Measurements from ENCODE around the gene IFNK.

DNA sequence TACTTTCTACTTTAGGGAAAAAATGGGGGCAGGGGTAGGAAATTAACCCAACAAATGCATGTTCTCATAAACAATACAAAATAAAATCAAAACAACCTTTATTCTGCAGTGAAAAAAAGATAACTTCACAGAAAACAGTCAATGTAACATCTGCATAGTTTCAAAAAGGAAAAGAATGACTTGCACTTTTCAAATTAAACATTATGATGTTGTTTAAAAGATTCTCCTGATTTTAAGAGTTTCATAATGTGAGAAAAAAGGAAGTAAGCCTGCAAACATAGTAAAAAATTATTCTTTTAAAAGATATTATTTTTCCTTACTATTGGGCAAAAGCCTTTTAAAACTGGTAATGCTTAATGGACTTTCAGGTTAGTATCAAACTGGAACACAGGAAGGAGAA, 41.6 kb downstream of the IFNK start:
- TF ChIP-seq, protein P1, sequence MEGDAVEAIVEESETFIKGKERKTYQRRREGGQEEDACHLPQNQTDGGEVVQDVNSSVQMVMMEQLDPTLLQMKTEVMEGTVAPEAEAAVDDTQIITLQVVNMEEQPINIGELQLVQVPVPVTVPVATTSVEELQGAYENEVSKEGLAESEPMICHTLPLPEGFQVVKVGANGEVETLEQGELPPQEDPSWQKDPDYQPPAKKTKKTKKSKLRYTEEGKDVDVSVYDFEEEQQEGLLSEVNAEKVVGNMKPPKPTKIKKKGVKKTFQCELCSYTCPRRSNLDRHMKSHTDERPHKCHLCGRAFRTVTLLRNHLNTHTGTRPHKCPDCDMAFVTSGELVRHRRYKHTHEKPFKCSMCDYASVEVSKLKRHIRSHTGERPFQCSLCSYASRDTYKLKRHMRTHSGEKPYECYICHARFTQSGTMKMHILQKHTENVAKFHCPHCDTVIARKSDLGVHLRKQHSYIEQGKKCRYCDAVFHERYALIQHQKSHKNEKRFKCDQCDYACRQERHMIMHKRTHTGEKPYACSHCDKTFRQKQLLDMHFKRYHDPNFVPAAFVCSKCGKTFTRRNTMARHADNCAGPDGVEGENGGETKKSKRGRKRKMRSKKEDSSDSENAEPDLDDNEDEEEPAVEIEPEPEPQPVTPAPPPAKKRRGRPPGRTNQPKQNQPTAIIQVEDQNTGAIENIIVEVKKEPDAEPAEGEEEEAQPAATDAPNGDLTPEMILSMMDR (IDR thresholded peaks at IDR 0.05 in 8 of 11, conservative IDR thresholded peaks at IDR 0.05 in 3 of 11) = no peak
- TF ChIP-seq POLR2A (IDR thresholded peaks at IDR 0.05) = no peak
- no peak for TF ChIP-seq POLR2AphosphoS5 (IDR thresholded peaks at IDR 0.05)

Measured in spleen (tissue), 7 donors.